ENCODE data around the gene SLC9C2. TPM values are rescaled to one million over a fixed set of nuclear protein-coding genes. Genes with fewer than 3 reads are reported as not detected.

The SLC9C2 gene
- total RNA-seq, 1 experiment from 2014 or later, result not detected

- DNase-seq, result no peak
- intact Hi-C loops (cut with micrococcal nuclease; ENCODE audit: unreplicated experiment), result no loop called here
These were observed 22.2 kb downstream of the SLC9C2 start for GRCh38 chr1:173580658-173581057.

GRCh38 chr1:173580071-173580470 lies 22.8 kb downstream of the SLC9C2 start:
- intact Hi-C loops (cut with micrococcal nuclease; ENCODE audit: unreplicated experiment), result no loop called here
- Mint-ChIP-seq H3K4me3 (ENCODE audit: low read depth, unreplicated experiment) (no peak overlapping the region), H3K36me3 (ENCODE audit: insufficient read depth, unreplicated experiment) (no peaks in the 10 kb centered on the region), H3K27me3 (ENCODE audit: unreplicated experiment) (no peaks in the 10 kb centered on the region), H3K4me1 (ENCODE audit: low read depth, unreplicated experiment) (no peaks in the 10 kb centered on the region), H3K9me3 (ENCODE audit: low read depth, unreplicated experiment) (no peaks in the 10 kb centered on the region), H3K27ac (ENCODE audit: unreplicated experiment) (no peak overlapping the region)
- DNase-seq, result no peak
- BruUV-seq (replicated peaks), result no TSS peak
- CTCF ChIA-PET, result no interaction called here
- no peak for TF ChIP-seq CTCF (IDR thresholded peaks at IDR 0.05; ENCODE audit: unreplicated experiment)

More at GRCh38 chr1:173580658-173581057, 22.2 kb downstream of the SLC9C2 start:
- Mint-ChIP-seq H3K27me3 (ENCODE audit: unreplicated experiment) (no peaks in the 10 kb centered on the region), H3K4me3 (ENCODE audit: low read depth, unreplicated experiment) (no peak overlapping the region), H3K36me3 (ENCODE audit: insufficient read depth, unreplicated experiment) (no peaks in the 10 kb centered on the region), H3K4me1 (ENCODE audit: low read depth, unreplicated experiment) (no peaks in the 10 kb centered on the region), H3K27ac (ENCODE audit: unreplicated experiment) (no peak overlapping the region), H3K9me3 (ENCODE audit: low read depth, unreplicated experiment) (no peaks in the 10 kb centered on the region)
- CTCF ChIA-PET, result no interaction called here
- no peak for TF ChIP-seq CTCF (IDR thresholded peaks at IDR 0.05; ENCODE audit: unreplicated experiment)
- no TSS peak for BruUV-seq (replicated peaks)

- CTCF ChIA-PET, result no interaction called here
- intact Hi-C loops (cut with micrococcal nuclease; ENCODE audit: unreplicated experiment), result no loop called here
- no peaks in the 10 kb centered on the region for H3K4me1 Mint-ChIP-seq (ENCODE audit: low read depth, unreplicated experiment)
These were observed 29.3 kb downstream of the SLC9C2 start for GRCh38 chr1:173573596-173573995.

GRCh38 chr1:173572201-173572873 lies 30.5 kb downstream of the SLC9C2 start:
- no peak overlapping the region for H3K4me3 Mint-ChIP-seq (ENCODE audit: low read depth, unreplicated experiment)

More at GRCh38 chr1:173573596-173573995, 29.3 kb downstream of the SLC9C2 start:
- no peaks in the 10 kb centered on the region for H3K36me3 Mint-ChIP-seq (ENCODE audit: insufficient read depth, unreplicated experiment)
- no TSS peak for BruUV-seq (replicated peaks)
- no peak overlapping the region for H3K4me3 Mint-ChIP-seq (ENCODE audit: low read depth, unreplicated experiment)
- no peak overlapping the region for H3K27ac Mint-ChIP-seq (ENCODE audit: unreplicated experiment)
- no peaks in the 10 kb centered on the region for H3K27me3 Mint-ChIP-seq (ENCODE audit: unreplicated experiment)
- H3K9me3 Mint-ChIP-seq (ENCODE audit: low read depth, unreplicated experiment), result no peaks in the 10 kb centered on the region
- TF ChIP-seq CTCF (IDR thresholded peaks at IDR 0.05; ENCODE audit: unreplicated experiment), result no peak
- DNase-seq, result no peak

More at GRCh38 chr1:173572201-173572873, 30.5 kb downstream of the SLC9C2 start:
- Mint-ChIP-seq H3K36me3 (ENCODE audit: insufficient read depth, unreplicated experiment) (no peaks in the 10 kb centered on the region), H3K9me3 (ENCODE audit: low read depth, unreplicated experiment) (no peaks in the 10 kb centered on the region), H3K27me3 (ENCODE audit: unreplicated experiment) (no peaks in the 10 kb centered on the region), H3K4me1 (ENCODE audit: low read depth, unreplicated experiment) (no peaks in the 10 kb centered on the region), H3K27ac (ENCODE audit: unreplicated experiment) (no peak overlapping the region)
- intact Hi-C loops (cut with micrococcal nuclease; ENCODE audit: unreplicated experiment), result no loop called here
- CTCF ChIA-PET, result no interaction called here
- BruUV-seq (replicated peaks), result no TSS peak
- DNase-seq, result no peak
- no peak for TF ChIP-seq CTCF (IDR thresholded peaks at IDR 0.05; ENCODE audit: unreplicated experiment)

Data from Calu3 (cell line).